ENCODE results near the gene CCDC85C.

Gene CCDC85C

GRCh38 chr14:99625476-99625875 is 21.5 kb upstream of the CCDC85C start:
- TF ChIP-seq ZBTB7A (IDR thresholded peaks at IDR 0.05; ENCODE audit: low read depth) (no peak), USF1 (IDR thresholded peaks at IDR 0.05) (no peak), REST (IDR thresholded peaks at IDR 0.05; ENCODE audit: low read depth) (no peak), CREB1 (IDR thresholded peaks at IDR 0.05; ENCODE audit: low read depth) (no peak), YY1 (IDR thresholded peaks at IDR 0.05; ENCODE audit: low read depth) (no peak), FOXM1 (IDR thresholded peaks at IDR 0.05; ENCODE audit: borderline replicate concordance, low read depth) (no peak), EGR1 (IDR thresholded peaks at IDR 0.05) (no peak), EP300 (IDR thresholded peaks at IDR 0.05; ENCODE audit: borderline replicate concordance) (no peak), TAF1 (IDR thresholded peaks at IDR 0.05; ENCODE audit: low read depth) (no peak), MAX (IDR thresholded peaks at IDR 0.05) (no peak), TEAD4 (IDR thresholded peaks at IDR 0.05) (no peak), TCF12 (IDR thresholded peaks at IDR 0.05; ENCODE audit: low read depth) (no peak), NFIC (IDR thresholded peaks at IDR 0.05) (no peak), CEBPB (IDR thresholded peaks at IDR 0.05) (no peak), RAD21 (IDR thresholded peaks at IDR 0.05; ENCODE audit: low read depth) (no peak)

- no peak for TF ChIP-seq CREB1 (IDR thresholded peaks at IDR 0.05; ENCODE audit: low read depth)
- TF ChIP-seq RAD21 (IDR thresholded peaks at IDR 0.05; ENCODE audit: low read depth): no peak
- TF ChIP-seq ZBTB7A (IDR thresholded peaks at IDR 0.05; ENCODE audit: low read depth): no peak
- TF ChIP-seq USF1 (IDR thresholded peaks at IDR 0.05): no peak
- no peak for TF ChIP-seq TCF12 (IDR thresholded peaks at IDR 0.05; ENCODE audit: low read depth)
- TF ChIP-seq FOXM1 (IDR thresholded peaks at IDR 0.05; ENCODE audit: borderline replicate concordance, low read depth): no peak
Measured at GRCh38 chr14:99624971-99625370, 21.0 kb upstream of the CCDC85C start.

- TF ChIP-seq REST (IDR thresholded peaks at IDR 0.05; ENCODE audit: low read depth) (no peak), YY1 (IDR thresholded peaks at IDR 0.05; ENCODE audit: low read depth) (no peak), TCF12 (IDR thresholded peaks at IDR 0.05; ENCODE audit: low read depth) (no peak), ZBTB7A (IDR thresholded peaks at IDR 0.05; ENCODE audit: low read depth) (no peak), CREB1 (IDR thresholded peaks at IDR 0.05; ENCODE audit: low read depth) (no peak), USF1 (IDR thresholded peaks at IDR 0.05) (no peak)
Measured at GRCh38 chr14:99624024-99624423, 20.0 kb upstream of the CCDC85C start.

- TF ChIP-seq YY1 (IDR thresholded peaks at IDR 0.05; ENCODE audit: low read depth) (no peak), TCF12 (IDR thresholded peaks at IDR 0.05; ENCODE audit: low read depth) (no peak), RAD21 (IDR thresholded peaks at IDR 0.05; ENCODE audit: low read depth) (no peak), REST (IDR thresholded peaks at IDR 0.05; ENCODE audit: low read depth) (no peak), EP300 (IDR thresholded peaks at IDR 0.05; ENCODE audit: borderline replicate concordance) (no peak), FOXM1 (IDR thresholded peaks at IDR 0.05; ENCODE audit: borderline replicate concordance, low read depth) (no peak)
Measured at GRCh38 chr14:99621948-99622347, 17.9 kb upstream of the CCDC85C start.
